Fibroblast of lung (primary cell): ENCODE results near the gene RASGRF2. TPM values are rescaled to one million over a fixed set of nuclear protein-coding genes. Genes with fewer than 3 reads are reported as not detected.

ENCODE experiments used
- DNase-seq, 2 donors: peaks; one replicate each; pipeline versions ENCODE4 v3.0.0 to v3.0.0-alpha.2; 2010; ENCODE audit warnings: low read depth in 2 of 2
- H2AFZ ChIP-seq: 2 replicates; pipeline ENCODE4 v1.5.1; 2012; ENCODE audit warnings: low read length, control low read depth, inconsistent platforms
- H3K27ac ChIP-seq: 2 replicates; pipeline ENCODE4 v1.5.1; 2011; ENCODE audit warnings: low read length, control low read depth; ENCODE audit not compliant: insufficient read depth
- H3K27me3 ChIP-seq: 2 replicates; pipeline ENCODE4 v1.5.1; 2011; ENCODE audit warnings: mild to moderate bottlenecking, low read length; ENCODE audit not compliant: control insufficient read depth, insufficient read depth
- H3K36me3 ChIP-seq: 2 replicates; pipeline ENCODE4 v1.5.1; 2011; ENCODE audit warnings: low read length; ENCODE audit not compliant: control insufficient read depth, insufficient read depth
- H3K4me1 ChIP-seq: 2 replicates; pipeline ENCODE4 v1.5.1; 2011; ENCODE audit warnings: low read length; ENCODE audit not compliant: control insufficient read depth, insufficient read depth; ENCODE audit errors: extremely low read depth
- H3K4me2 ChIP-seq: 2 replicates; pipeline ENCODE4 v1.5.1; 2011; ENCODE audit warnings: low read length, control low read depth; ENCODE audit not compliant: insufficient read depth; ENCODE audit errors: extremely low read depth
- H3K4me3 ChIP-seq, 4 experiments: fragments of 200-600 bp in 1 of 4; sonication (generic) in 1 of 4; replicated peaks in 1 of 4; 2 replicates each; pipeline ENCODE4 v1.5.1; 2011 to 2016; ENCODE audit warnings: low read length in 4 of 4, low read depth in 3 of 4, mild to moderate bottlenecking in 3 of 4, control low read depth in 2 of 4, inconsistent platforms in 1 of 4, mixed read lengths in 1 of 4; ENCODE audit not compliant: insufficient read depth in 1 of 4; ENCODE audit errors: control extremely low read depth in 1 of 4
- H3K79me2 ChIP-seq: 2 replicates; pipeline ENCODE4 v1.5.1; 2012; ENCODE audit warnings: mild to moderate bottlenecking, low read length, inconsistent platforms; ENCODE audit not compliant: control insufficient read depth, insufficient read depth
- H3K9ac ChIP-seq: 2 replicates; pipeline ENCODE4 v1.5.1; 2011; ENCODE audit warnings: mild to moderate bottlenecking, low read length, control low read depth; ENCODE audit not compliant: insufficient read depth
- H3K9me3 ChIP-seq: 2 replicates; pipeline ENCODE4 v1.5.1; 2012; ENCODE audit warnings: low read depth, low read length; ENCODE audit not compliant: control insufficient read depth, insufficient read depth
- H4K20me1 ChIP-seq: 2 replicates; pipeline ENCODE4 v1.5.1; 2011; ENCODE audit warnings: low read length; ENCODE audit not compliant: control insufficient read depth, insufficient read depth; ENCODE audit errors: extremely low read depth
- EZH2 ChIP-seq: IDR thresholded peaks from 2 replicates; pipeline ENCODE4 v1.5.1; 2012; ENCODE audit warnings: low read length, control low read depth, mild to moderate bottlenecking; ENCODE audit errors: missing control alignments
- polyA plus RNA-seq, 2 donors: library from polyadenylated mRNA; depleted of rRNA in 1 of 2; stranded (reverse) in 1 of 2; unstranded in 1 of 2; fragments of >200 nt; gene quantifications; 2 replicates each; pipeline ENCODE4 v1.2.1, GENCODE V29; 2011 to 2012; ENCODE audit warnings: missing spikeins in 1 of 2
- total RNA-seq: library from RNA; depleted of rRNA; stranded (reverse); fragments of >200 nt; gene quantifications from 2 replicates; pipeline ENCODE4 v1.2.1, GENCODE V29; 2014
- TF ChIP-seq, protein P1 (sequence below), 2 donors: IDR thresholded peaks in 1 of 2; conservative IDR thresholded peaks in 1 of 2; 1 replicate in 1 of 2; 2 replicates in 1 of 2; pipeline ENCODE4 v1.5.1; 2011 to 2012; ENCODE audit warnings: low read length in 2 of 2, control low read depth in 1 of 2, inconsistent platforms in 1 of 2, low read depth in 1 of 2, mild to moderate bottlenecking in 1 of 2

RASGRF2 gene
- total and polyA plus RNA-seq, 2 donors (not counting 1 experiment from before 2014, with no cell fraction given) = 3.5 to 19.5 TPM

GRCh38 chr5:80926536-80926935 is 33.6 kb upstream of the RASGRF2 start:
- Histone ChIP-seq H3K4me3 (no peak overlapping the region), H3K79me2 (no peaks in the 10 kb centered on the region), H3K27me3 (no peaks in the 10 kb centered on the region), H3K4me1 (no peaks in the 10 kb centered on the region), H3K9ac (no peak overlapping the region), H2AFZ (no peak overlapping the region), H3K36me3 (no peaks in the 10 kb centered on the region), H3K9me3 (no peaks in the 10 kb centered on the region), H3K4me2 (no peak overlapping the region), H4K20me1 (no peaks in the 10 kb centered on the region), H3K27ac (no peak overlapping the region)
- no peak for DNase-seq
- TF ChIP-seq, protein P1, sequence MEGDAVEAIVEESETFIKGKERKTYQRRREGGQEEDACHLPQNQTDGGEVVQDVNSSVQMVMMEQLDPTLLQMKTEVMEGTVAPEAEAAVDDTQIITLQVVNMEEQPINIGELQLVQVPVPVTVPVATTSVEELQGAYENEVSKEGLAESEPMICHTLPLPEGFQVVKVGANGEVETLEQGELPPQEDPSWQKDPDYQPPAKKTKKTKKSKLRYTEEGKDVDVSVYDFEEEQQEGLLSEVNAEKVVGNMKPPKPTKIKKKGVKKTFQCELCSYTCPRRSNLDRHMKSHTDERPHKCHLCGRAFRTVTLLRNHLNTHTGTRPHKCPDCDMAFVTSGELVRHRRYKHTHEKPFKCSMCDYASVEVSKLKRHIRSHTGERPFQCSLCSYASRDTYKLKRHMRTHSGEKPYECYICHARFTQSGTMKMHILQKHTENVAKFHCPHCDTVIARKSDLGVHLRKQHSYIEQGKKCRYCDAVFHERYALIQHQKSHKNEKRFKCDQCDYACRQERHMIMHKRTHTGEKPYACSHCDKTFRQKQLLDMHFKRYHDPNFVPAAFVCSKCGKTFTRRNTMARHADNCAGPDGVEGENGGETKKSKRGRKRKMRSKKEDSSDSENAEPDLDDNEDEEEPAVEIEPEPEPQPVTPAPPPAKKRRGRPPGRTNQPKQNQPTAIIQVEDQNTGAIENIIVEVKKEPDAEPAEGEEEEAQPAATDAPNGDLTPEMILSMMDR (conservative IDR thresholded peaks at IDR 0.05 in 1 of 2, IDR thresholded peaks at IDR 0.05 in 1 of 2; ENCODE audit: low read depth in 1 of 2, low read length in 2 of 2) = no peak
- no peak for TF ChIP-seq EZH2

DNA sequence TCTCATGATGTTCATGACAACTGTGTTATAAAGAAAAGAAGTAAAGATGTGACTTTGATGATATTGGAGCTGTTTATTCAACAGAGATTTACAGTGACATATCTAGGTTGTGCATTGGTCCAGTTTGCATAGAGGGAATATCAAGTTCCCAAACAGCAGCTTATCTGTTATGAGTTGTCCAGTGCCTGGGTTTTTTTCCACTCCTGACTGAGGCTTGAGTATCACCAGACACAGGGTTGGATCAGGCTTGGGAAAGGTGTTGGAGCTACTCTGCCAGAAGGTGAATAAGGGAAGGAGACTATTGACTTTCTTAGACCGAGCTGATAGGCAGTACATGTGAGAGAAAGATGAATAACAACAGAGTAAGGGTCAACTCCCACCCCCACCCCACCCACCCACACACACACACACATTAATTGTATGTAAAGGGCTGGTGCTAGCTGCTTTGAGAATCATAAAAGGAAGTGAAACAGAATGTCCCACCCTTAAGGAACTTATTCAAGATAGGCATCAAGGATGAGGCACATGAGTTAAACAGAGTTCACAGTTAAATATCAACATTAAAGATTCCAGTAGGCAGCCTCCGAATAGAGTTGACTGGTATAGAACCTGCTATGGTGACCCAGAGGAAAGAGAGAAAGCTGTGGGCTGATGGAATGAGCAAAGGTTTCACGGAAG is 33.0 kb upstream of the RASGRF2 start:
- H3K9me3 ChIP-seq = no peaks in the 10 kb centered on the region
- no peaks in the 10 kb centered on the region for H4K20me1 ChIP-seq
- no peak overlapping the region for H2AFZ ChIP-seq
- H3K9ac ChIP-seq = no peak overlapping the region
- no peaks in the 10 kb centered on the region for H3K27me3 ChIP-seq
- DNase-seq = no peak
- no peak overlapping the region for H3K27ac ChIP-seq
- TF ChIP-seq EZH2 = no peak
- TF ChIP-seq, protein P1 (conservative IDR thresholded peaks at IDR 0.05 in 1 of 2, IDR thresholded peaks at IDR 0.05 in 1 of 2; ENCODE audit: low read depth in 1 of 2, low read length in 2 of 2) = no peak
- no peaks in the 10 kb centered on the region for H3K36me3 ChIP-seq
- H3K79me2 ChIP-seq = no peaks in the 10 kb centered on the region
- H3K4me2 ChIP-seq = no peak overlapping the region
- no peaks in the 10 kb centered on the region for H3K4me1 ChIP-seq
- no peak overlapping the region for H3K4me3 ChIP-seq

DNA sequence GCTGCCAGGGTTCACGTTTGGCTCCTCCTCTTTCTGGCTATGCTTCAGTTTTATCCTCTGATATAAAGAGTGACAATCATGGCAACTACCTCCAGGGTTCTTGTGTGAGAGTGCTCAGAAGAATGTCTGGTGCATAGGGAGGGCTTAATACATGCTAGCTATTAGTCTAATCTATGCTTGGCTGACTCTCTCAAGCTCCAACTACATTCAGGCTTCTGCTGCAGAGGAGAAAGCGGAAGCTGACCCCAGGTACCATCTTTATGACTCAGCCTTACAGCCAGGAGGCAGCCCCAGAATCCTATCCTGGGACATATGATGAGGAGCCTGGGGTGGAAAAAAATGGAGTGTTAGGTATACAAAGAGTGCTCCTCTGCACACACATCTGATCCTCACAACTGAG is 32.1 kb upstream of the RASGRF2 start:
- Histone ChIP-seq H3K9ac (no peak overlapping the region), H3K9me3 (no peaks in the 10 kb centered on the region), H3K36me3 (no peaks in the 10 kb centered on the region), H3K4me1 (no peaks in the 10 kb centered on the region), H4K20me1 (no peaks in the 10 kb centered on the region), H3K27ac (no peak overlapping the region), H2AFZ (no peak overlapping the region), H3K4me2 (no peak overlapping the region), H3K27me3 (no peaks in the 10 kb centered on the region), H3K79me2 (no peaks in the 10 kb centered on the region), H3K4me3 (no peak overlapping the region)
- DNase-seq = no peak
- no peak for TF ChIP-seq EZH2
- TF ChIP-seq, protein P1 (conservative IDR thresholded peaks at IDR 0.05 in 1 of 2, IDR thresholded peaks at IDR 0.05 in 1 of 2; ENCODE audit: low read depth in 1 of 2, low read length in 2 of 2) = no peak
